Right lobe of liver (tissue), 4 donors: ENCODE data around the gene STAC2.

ENCODE experiments used
- POLR2A ChIP-seq: fragments of 450-650 bp; IDR thresholded peaks from one replicate; pipeline ENCODE4 v1.6.1; 2017; ENCODE audit warnings: antibody characterized with exemption, mild to moderate bottlenecking
- TF ChIP-seq, protein P1 (sequence below), 4 donors: fragments of 200-600 bp in 3 of 4; fragments of 450-650 bp in 1 of 4; IDR thresholded peaks; one replicate each; pipeline versions ENCODE4 v1.5.1 to v1.8.0; 2016 to 2022; ENCODE audit warnings: antibody characterized with exemption in 4 of 4, mild to moderate bottlenecking in 2 of 4
- donor health status: DM: no; HTN: no; CAD: no.
- donor health status: DM: no; HTN: no; CAD: no.
- donor health status: DM: no; HTN: yes; CAD: no.

DNA sequence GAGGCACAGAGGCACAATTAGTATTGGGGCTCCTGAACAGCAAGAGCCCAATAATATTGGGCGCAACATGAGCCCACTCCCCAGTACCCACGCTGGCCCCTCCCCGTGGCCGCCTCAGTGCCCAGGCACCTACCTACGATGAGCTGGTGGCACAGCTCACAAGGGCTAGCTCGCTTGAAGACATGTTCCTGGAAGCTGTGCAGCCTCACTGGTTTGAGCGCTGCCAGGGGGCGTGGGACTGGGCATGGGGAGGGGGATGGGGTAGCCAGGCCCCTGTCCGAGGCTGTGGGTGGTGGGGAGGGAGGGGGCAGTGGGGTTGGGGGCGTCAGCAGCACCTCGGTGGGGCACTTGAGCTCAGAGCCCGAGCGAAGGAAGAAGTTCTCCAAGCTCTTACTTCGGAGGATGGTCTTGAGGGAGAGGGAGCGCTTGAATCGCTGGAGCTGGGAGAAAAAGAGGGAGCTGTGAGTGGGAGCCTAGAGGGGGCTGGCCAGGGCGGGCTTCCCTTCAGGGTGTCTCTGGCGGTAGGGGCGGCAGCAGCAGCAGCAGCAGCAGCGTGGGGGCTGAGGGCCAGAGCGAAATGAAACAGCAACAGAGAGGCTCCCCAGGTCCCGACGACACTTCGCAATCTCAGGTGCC lies 7.9 kb downstream of the STAC2 start:
- no peak for TF ChIP-seq POLR2A
- TF ChIP-seq, protein P1, sequence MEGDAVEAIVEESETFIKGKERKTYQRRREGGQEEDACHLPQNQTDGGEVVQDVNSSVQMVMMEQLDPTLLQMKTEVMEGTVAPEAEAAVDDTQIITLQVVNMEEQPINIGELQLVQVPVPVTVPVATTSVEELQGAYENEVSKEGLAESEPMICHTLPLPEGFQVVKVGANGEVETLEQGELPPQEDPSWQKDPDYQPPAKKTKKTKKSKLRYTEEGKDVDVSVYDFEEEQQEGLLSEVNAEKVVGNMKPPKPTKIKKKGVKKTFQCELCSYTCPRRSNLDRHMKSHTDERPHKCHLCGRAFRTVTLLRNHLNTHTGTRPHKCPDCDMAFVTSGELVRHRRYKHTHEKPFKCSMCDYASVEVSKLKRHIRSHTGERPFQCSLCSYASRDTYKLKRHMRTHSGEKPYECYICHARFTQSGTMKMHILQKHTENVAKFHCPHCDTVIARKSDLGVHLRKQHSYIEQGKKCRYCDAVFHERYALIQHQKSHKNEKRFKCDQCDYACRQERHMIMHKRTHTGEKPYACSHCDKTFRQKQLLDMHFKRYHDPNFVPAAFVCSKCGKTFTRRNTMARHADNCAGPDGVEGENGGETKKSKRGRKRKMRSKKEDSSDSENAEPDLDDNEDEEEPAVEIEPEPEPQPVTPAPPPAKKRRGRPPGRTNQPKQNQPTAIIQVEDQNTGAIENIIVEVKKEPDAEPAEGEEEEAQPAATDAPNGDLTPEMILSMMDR (IDR thresholded peaks at IDR 0.05), result no peak
